ENCODE results near the gene LEF1.

The LEF1 gene

DNA sequence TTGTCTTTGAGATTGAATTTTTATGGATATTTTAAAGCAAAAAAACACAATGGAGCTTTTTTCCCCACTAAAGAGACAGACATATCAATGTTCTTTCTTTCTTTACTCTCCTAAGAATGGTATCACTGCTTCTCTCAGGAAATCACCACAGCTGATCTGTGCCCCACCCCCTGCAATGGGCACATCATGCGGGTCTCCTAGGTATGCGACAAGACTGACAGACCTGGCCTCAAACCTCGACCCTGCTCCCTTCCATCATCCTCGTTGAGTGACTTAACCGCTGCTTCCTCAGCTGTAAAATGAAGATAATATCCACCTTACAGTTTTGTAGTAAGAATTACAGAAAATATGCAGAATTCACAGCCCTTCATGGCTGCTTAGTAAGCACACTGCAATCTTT is 58.3 kb downstream of the LEF1 start:
- DNase-seq (ENCODE audit: low spot score) = no peak

DNA sequence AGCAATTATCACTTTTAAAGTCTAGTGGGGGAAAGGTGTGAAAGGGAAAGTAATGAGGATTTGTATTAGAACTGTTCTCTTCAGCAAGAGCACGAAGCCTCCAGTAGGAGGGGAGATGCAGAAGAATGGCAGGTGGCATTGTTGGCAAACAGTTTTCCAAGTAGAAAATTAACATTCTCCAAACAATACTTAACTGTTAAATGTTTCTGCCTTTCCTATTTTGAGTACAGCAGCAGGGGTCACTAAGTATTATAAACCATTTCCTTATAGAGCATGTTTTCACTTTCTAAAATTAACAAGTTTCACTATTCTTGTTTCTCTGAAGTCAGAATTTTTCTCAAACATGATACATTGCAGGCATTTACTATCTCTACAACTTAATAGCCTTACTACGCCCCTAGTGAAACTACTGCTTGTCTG is 58.7 kb downstream of the LEF1 start:
- no peak for DNase-seq (ENCODE audit: low spot score)

DNA sequence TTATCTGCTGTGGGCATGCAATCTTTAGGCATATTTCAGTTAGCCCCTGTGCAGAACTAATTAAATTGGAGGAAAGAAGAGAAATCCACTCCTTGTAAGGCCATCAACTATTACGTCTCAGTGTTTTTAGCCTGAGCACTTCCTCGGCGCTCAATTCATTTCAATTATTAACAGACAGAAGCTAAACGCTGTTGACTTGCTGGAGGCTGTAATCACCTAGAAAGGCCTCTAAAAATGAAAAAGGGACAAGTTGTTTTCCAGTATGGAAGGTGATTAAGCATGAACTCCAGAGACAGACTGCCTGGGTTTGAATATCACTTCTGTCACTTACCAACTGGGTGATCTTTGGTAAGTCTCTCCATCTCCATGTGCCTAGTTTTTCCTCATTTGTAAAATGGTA is 59.6 kb downstream of the LEF1 start:
- DNase-seq (ENCODE audit: low spot score) = no peak

DNA sequence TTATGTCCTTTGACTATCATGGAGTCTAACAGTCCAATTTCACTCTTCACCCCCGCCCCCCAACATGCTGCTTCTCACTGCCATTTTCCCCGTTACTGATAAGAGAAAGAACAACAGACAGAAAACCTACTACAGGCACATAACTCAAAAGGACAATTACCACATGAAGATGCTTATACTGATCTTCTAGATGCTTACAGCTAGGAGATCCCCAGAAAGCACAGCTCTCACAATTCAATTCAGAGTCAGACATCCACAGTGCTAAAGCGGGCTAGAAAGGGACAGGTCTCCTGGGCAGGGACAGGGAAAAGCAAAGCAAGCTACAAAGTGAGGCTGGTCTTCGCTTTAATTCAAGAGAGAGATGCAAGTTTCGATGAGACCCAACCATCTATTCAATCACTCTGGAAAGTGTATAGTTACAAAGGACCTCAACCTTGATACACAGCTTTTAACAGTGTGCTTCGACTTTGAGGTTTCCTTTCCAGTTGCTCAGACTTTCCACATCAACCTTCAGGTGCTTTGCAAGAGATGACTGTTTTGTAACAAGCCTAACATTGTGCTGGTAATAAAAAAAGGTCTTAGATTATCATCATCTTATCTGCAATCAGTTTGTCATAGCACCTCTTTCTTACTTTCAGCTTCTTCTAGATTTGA is 60.9 kb downstream of the LEF1 start:
- no peak for DNase-seq (ENCODE audit: low spot score)

DNA sequence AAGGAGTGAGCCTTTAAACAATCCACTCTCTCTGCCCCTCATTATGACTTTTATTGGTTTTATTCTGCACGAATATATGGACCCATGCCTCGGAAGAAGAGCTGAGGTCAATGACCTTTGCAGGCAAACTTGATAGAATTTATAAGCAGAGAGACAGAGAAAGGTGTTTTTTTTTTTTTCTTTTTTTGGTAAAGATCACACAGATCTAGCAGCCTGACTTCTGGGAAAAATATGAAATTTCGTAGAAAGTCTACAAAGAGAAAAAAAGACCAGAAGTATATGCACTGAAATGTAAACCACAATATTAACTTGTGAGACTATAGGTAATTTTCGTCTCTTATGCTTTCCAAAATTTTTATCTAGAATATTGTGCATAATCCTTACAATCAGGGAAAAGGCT is 61.6 kb downstream of the LEF1 start:
- no peak for DNase-seq (ENCODE audit: low spot score)

DNA sequence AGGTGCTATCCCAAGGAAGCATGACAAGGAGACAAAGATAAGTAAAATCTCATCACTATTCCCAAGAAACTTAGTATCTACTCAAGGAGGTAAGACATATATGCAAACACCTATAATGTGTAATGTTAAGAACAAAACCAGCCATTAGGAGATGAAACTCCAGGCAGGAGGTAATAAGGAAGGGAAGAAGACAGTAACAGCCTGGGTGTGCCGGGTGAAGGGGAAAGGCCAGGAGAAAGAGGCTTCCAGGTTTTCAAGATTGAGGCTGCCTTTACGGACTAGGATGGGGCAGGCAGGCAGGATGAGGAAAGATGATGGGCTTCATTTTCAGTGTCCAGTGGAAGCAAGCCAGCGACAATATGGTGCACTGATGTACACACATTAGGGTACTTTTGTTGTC is 62.5 kb downstream of the LEF1 start:
- no peak for DNase-seq (ENCODE audit: low spot score)

DNA sequence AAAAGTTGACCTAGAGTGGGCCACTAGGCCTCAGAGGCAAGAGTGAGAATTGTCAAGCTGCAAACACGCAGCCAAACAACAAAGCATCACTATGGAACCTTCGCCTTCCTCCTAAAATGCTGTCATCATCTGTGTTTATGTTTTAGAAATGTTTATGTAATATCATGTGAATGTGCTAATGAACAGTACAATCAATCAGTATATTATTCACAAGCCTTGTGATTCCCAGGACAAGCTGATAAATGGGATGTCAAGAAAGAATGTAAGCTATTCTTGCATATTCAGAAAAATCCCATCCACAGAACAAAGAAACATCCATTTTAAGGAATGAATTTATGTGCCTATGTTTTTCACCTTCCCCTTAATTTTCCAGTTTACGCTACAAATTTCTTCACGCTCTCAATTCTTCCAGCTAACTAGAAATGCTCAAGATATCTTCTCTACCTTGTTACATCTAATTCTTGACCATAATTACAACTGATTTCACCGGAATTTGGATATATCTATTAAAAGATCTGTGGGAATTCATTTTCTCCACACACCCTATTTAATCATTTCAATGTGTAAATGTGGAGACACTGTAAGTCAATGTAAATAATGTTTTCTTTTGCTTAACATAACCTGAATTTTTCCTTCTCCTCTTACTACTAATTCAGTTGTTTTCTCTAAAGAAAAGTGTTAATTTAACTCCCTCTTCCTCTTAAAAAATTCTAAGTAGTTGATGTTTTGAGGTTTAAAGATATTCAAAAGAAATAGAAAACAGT is 65.5 kb downstream of the LEF1 start:
- DNase-seq (ENCODE audit: low spot score) = no peak

DNA sequence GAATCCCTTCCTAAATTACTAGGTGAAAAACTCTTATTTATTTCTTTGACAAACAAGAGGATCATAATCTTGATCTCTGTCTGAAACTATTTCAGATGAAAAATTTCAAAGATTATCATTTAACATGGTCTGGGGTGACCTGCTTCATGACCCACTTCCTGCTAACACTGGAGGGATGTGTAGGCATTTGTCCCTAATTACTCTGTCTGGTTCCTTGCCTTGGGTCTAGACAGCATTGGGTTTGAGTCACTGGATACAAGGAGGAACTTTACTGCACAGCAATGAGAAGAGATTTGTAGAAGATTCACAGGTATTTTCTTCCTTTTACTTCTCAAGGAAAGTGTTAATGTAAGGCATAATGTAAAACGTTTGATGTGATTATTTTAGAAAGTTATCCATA is 67.9 kb downstream of the LEF1 start:
- DNase-seq (ENCODE audit: low spot score) = no peak

DNA sequence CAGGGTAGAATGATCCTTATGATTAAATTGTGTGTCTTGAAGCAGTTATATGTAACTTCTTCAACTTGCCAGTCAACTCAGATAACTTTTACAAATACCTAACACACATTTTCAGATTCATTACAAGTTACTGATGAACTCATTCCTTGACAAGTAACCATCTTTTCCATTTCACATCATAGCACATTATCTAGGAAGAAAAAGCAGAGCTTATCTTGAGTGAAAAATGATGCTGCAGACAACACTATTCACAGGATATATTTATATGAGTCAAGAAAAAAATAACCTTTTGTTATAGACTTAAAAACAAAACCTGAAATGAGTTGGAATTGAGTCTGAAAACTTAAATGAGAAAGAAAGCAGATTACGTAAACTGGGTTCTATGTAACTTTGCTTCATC is 68.9 kb downstream of the LEF1 start:
- no peak for DNase-seq (ENCODE audit: low spot score)

DNA sequence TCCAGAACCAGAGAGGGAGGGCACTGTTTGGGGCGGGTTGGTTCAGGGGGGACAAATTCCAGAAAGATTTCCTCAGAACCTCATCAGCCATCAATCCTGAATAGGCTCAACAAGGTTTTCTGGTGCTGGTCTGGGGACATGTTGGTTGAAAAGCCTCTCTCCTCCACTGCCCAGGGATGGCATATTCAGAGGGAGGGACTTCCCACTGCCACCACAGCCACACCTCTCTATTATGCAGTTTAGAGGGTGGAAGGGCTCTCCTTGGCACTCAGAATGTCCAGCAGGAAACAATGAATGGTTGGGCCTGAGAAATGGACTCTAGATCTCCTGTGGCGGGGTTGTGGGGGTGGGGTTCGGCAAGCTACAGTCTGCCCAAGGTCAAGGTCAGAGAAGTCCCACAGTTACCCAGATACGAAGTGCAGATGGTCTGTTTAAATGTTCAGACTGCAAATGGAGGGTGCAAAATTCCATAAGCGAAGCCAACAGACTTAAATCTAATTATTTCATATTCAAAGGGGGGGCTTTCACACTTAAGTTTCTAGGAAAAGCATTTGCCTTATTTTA is 70.7 kb downstream of the LEF1 start:
- DNase-seq (ENCODE audit: low spot score) = no peak

DNA sequence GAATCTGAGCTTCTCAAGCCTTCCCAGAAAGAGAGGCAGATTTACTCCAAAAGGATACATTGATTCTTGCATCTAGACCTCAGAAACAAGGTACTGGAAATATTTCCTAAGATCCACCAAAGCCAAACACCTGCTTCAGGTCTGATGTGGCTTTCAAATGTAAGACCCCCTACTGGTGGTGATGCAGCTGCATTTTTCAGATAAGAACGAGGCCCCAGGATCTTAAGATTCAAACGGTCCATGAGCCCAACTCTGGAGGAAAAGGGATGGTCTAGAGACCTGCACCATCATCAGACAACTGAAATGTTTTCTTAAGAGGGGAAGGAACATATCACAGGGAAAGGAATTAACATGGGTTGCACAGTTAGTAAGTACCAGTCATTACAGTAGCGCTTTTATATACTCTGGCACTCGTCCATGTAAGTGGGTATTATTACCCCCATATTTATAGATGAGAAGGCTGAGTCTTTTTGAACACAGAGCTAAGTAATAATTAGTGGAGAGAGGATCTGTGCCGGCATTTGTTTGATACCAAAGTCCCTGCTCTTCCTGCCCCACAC is 73.7 kb downstream of the LEF1 start:
- no peak for DNase-seq (ENCODE audit: low spot score)

DNA sequence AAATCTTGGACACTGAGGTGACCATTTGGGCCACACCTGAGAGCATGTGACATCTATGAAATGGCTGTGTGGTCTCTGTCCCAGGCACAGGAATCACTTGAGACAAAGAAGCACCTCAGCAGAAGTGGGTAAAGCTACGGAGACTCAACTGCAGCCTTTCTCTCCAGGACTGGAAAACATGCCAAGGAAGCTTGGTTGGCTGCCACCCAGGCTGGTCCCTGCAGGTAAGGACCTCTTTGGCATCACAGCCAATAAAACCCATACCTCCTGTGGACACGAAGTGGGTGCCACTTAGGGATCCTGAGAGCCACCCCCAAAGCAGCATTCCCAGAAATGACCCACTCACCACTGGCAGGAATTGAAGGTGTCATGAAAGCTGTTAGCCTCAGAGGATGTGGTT is 74.6 kb downstream of the LEF1 start:
- no peak for DNase-seq (ENCODE audit: low spot score)

DNA sequence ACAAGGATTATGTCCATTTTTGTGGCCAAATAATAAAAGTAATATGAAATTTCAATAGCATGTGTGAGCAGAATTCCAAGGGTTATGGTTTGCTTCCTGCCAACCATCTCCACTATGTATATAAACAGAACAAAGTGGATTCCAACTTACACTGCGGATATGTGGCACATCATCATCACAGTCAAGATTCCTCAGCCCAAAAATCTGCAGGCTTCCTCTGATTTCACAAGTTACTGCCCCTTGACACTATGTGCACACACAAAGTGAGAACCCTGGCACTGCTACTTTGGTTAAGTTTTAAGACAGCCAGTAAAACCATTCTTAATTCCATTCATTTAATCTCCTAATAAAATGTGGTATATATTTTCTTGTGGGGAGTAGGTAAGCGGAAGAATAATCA is 76.4 kb downstream of the LEF1 start:
- DNase-seq (ENCODE audit: low spot score) = no peak

DNA sequence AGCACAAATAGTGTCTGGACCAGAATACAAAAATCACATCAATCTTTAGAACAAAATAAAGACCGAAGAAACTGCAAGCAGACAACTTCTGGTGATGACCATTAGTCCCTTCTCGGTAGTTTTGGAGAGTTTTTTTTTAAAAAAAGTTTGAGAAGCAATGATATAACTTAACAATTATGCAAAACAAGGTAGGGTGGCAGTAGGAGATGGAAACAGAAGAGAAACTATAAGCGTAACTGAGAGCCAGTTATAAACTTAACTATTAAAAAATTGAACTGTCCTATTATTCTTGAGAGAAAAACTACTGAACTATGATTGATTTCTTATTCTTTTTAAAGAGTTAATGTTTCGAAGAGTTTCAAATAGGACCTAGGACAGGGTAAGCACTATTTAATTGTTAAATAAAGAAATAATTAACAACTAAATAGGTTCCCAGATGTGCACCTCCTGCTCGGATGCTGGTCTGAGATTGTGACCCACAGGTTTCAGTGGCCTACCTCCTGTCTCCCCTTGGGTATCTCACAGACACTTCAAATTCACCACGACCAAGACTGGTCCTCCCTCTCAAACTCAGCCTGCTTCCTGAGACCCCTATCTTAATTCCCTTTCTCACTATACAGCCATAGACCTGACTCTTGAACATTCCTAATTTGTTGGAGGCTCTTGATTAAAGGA is 81.3 kb downstream of the LEF1 start:
- DNase-seq (ENCODE audit: low spot score) = no peak

DNA sequence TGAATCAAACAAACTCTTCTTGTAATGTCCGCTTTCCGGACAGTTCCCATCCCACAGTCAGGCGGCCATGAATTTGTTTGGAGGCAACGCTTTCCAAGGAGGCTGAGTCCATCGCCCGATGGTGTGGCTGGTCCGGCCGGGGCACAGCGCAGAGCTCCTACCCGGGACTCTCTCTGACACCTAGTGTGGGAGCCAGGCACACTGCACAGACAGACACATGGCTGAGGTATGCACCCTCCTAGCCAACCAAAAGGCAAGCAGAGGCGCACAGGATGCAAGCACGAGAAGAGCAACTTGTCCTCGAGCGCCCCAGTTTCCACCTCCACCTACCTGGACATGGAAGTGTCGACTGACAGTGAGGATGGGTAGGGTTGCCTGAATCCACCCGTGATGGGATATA is 87.5 kb downstream of the LEF1 start:
- DNase-seq (ENCODE audit: low spot score) = no peak

DNA sequence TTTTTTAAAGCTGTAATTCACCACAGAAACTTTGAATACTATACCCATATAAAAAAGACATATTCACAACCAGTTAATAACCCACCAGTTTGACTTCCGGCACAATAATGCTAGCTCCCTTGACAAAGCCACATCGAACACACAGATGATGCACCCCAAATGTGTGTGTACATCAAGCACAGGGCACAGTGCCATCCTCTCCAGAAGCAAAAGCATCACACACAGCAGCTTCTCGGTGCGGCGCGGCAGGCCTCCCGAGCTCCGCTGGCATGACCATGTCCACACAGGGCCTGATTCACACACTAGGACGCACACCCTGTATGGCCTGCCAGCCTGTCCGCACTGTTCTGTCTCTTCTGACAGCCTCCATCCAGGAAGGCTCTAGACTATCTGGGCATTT is 88.0 kb downstream of the LEF1 start:
- DNase-seq (ENCODE audit: low spot score) = no peak

DNA sequence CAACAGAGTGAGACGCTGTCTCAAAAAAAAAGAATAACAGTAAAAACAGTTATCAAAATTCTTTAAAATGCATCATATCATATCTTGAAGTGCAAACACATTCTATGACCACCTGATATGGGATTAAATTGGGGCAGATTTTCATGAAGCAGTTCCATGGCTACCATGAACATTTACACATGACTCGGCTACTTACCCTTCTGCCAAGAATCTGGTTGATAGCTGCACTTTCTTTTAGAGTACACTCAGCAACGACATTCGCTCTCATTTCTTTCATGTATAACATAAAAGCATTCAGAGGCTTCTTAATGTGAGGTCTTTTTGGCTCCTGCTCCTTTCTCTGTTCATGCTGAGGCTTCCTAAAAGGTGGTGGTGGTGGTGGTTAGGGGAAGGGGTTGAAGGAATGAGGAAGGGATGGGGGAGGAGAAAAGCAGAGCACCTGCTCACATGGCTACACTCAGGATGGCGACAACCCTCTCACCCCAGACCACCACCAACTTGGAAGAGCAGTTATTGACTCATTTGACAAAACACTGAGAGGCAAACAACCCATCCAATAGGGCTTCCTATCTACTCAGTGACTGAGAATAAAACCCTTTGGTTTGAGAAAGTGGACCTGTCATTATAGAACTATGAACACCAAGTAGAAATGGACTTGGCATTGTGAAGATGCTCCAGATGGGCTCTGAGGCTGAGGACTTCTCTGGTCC is 90.6 kb downstream of the LEF1 start:
- no peak for DNase-seq (ENCODE audit: low spot score)

DNA sequence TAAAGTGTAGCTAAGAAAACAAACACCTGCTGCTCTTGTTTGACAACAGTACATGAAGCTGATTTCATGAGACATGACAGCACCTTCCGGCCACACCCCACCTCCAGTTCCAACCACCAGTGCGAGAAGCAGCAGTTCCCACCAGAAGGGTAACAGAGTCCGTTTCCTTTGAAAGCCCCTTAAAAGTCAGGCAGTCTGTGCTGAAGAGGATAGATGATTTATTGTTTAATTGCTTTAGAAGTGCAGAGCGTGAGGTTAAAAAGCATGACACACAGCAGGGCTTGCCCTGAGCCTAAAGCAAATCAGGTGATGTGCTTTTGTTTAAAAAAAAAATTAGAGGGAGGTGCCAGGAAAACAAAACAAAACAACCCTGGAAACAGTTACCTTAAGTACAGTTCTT is 96.4 kb downstream of the LEF1 start:
- DNase-seq (ENCODE audit: low spot score) = no peak

DNA sequence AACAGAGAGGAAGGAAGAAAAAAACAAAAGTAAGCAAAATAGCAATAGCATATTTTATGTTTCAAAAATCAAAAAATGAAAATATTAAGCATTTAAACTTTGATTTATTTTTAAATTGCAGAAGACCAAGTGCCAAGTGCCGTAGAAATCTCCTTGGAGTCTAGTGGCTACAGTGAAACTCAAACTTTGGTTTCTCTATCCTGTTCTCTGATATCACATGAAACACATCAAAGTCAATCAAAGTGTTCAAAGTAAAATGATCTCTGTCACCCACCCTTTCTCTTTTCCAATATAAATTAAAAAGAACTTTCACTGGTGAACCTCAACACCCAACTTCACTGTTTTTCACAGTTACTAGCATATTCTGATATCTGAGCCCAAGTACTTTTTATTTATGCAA is 98.0 kb downstream of the LEF1 start:
- DNase-seq (ENCODE audit: low spot score) = no peak

DNA sequence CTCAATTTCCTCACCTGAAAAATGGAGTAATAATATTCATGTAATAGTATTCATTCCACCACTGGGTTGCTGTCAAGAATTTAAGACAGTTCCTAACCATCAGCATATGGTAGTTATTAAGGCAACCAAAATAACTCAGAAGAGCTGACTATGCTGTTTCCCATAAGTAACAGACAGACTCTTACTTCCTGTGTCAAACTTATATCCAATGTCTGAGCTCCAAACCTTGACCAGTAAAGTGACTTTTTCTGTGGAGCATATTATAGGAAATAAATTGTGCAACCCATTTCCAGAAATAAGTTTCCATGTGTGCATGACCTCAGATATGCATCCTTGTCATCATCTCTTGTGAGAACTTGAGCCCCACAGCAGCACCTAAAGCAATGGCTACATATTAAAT is 100.3 kb downstream of the LEF1 start:
- DNase-seq (ENCODE audit: low spot score) = no peak

DNA sequence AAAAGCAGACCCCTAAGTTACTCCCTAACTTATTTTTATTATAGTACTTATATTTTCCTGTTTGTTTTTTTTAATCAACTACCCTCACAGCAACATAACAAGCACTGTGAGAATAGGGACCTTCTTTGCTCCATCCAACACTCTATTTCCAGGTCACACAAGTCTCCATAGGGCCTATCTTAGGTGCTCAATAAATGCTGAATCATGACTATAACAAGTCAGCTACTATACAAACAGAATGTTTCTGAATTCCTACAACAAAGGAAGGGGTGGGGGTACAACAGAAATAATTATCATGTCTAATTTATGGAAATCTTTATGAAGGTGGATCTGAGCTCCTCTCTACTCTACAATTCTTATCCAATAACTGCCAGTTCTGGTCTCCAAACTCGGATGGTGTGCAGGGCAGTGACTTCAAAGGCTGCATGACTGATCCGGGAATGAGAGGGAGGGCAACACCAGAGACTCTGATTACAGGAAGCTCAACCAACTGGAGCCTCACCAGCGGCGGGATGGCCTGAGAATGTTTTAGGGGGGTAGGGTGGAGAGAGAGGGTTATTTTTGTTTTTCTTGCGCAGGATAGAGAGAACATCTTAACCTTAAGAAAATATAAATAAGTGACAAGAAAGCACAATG is 107.9 kb downstream of the LEF1 start:
- DNase-seq (ENCODE audit: low spot score) = no peak

DNA sequence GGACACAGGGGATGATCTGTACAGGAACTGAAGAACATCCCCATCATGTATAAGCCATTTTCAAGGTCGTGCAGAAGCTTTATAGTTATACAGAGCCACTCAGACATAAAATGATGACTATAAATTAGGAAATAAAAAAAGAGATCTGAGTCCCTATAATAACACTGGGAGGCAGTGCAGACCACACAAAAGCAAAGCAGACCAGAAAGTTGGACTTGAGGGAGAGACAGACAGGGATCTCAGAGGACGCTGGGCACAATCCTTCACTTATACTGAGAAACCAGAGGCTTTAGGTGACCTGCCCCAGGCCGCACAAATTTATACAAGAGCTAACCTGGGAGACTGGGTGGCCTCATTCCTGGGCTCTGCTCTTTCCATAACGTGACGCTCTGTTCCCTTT is 108.6 kb downstream of the LEF1 start:
- DNase-seq (ENCODE audit: low spot score) = no peak
